Neural progenitor cell (in vitro differentiated cells): Measurements from ENCODE around the gene USP7. TPM values are rescaled to one million over a fixed set of nuclear protein-coding genes. Genes with fewer than 3 reads are reported as not detected.

ENCODE experiments used
- DNase-seq: peaks from one replicate; pipeline ENCODE4 v3.0.0-alpha.2; 2016; ENCODE audit warnings: low spot score
- H2AFZ ChIP-seq: fragments of 200-600 bp; sonication (generic); replicated peaks from 2 replicates; pipeline ENCODE4 v1.6.1; 2016; ENCODE audit warnings: antibody characterized with exemption
- H3F3A ChIP-seq: fragments of 200-600 bp; sonication (generic); 2 replicates; pipeline ENCODE4 v1.6.1; 2016; ENCODE audit warnings: antibody characterized with exemption, low read depth
- H3K27ac ChIP-seq: fragments of 200-600 bp; sonication (generic); 2 replicates; pipeline ENCODE4 v1.5.1; 2016; ENCODE audit warnings: mild to moderate bottlenecking
- H3K27me3 ChIP-seq: fragments of 200-600 bp; sonication (generic); 2 replicates; pipeline ENCODE4 v1.6.1; 2016; ENCODE audit warnings: mild to moderate bottlenecking, moderate library complexity
- H3K36me3 ChIP-seq: fragments of 200-600 bp; sonication (generic); 2 replicates; pipeline ENCODE4 v1.5.1; 2016
- H3K4me1 ChIP-seq: fragments of 200-600 bp; sonication (generic); 2 replicates; pipeline ENCODE4 v1.6.1; 2016; ENCODE audit warnings: mixed run types
- H3K4me2 ChIP-seq: fragments of 200-600 bp; sonication (generic); 2 replicates; pipeline ENCODE4 v1.6.1; 2016
- H3K4me3 ChIP-seq: fragments of 200-600 bp; sonication (generic); 2 replicates; pipeline ENCODE4 v1.5.1; 2016
- H3K79me2 ChIP-seq: fragments of 200-600 bp; sonication (generic); 2 replicates; pipeline ENCODE4 v1.6.1; 2016; ENCODE audit warnings: low read depth
- H3K9ac ChIP-seq: fragments of 200-600 bp; sonication (generic); 2 replicates; pipeline ENCODE4 v1.6.1; 2016
- H3K9me3 ChIP-seq: fragments of 200-600 bp; sonication (generic); 2 replicates; pipeline ENCODE4 v1.5.1; 2016; ENCODE audit warnings: low read depth
- H4K20me1 ChIP-seq: fragments of 200-600 bp; sonication (generic); 2 replicates; pipeline ENCODE4 v1.6.1; 2016; ENCODE audit warnings: low read depth
- H3K27ac Mint-ChIP-seq: 3 replicates; pipeline ENCODE4 v1.8.0; 2021; ENCODE audit warnings: mixed read lengths
- H3K27me3 Mint-ChIP-seq: 2 replicates; pipeline ENCODE4 v1.8.0; 2022; ENCODE audit warnings: low read depth, mild to moderate bottlenecking, inconsistent platforms, moderate library complexity, mixed read lengths; ENCODE audit not compliant: insufficient read depth
- H3K36me3 Mint-ChIP-seq: 3 replicates; pipeline ENCODE4 v1.8.0; 2021; ENCODE audit warnings: mixed read lengths
- H3K4me1 Mint-ChIP-seq: 3 replicates; pipeline ENCODE4 v1.8.0; 2021; ENCODE audit warnings: mixed read lengths
- H3K4me3 Mint-ChIP-seq: 3 replicates; pipeline ENCODE4 v1.8.0; 2021; ENCODE audit warnings: mild to moderate bottlenecking, moderate library complexity, mixed read lengths
- H3K9me3 Mint-ChIP-seq: 3 replicates; pipeline ENCODE4 v1.8.0; 2020; ENCODE audit warnings: mixed read lengths
- CTCF ChIP-seq: fragments of 200-600 bp; sonication (generic); IDR thresholded peaks from 2 replicates; pipeline ENCODE4 v1.5.1; 2017; ENCODE audit warnings: antibody characterized with exemption, mild to moderate bottlenecking
- EZH2 ChIP-seq: fragments of 200-600 bp; sonication (generic); IDR thresholded peaks from 2 replicates; pipeline ENCODE4 v1.6.1; 2017; ENCODE audit warnings: antibody characterized with exemption, mild to moderate bottlenecking, moderate library complexity
- EZH2phosphoT487 ChIP-seq: fragments of 200-600 bp; sonication (generic); IDR thresholded peaks from 2 replicates; pipeline ENCODE4 v1.6.1; 2017; ENCODE audit warnings: antibody characterized with exemption
- total RNA-seq: library from RNA; depleted of rRNA; stranded (reverse); fragments of >200 nt; gene quantifications from 2 replicates; pipeline ENCODE4 v1.2.3, GENCODE V29; 2015; ENCODE audit warnings: low replicate concordance

Gene USP7
- total RNA-seq, 1 donor from 2014 or later, result 90.3 TPM

GRCh38 chr16:8996891-8997290, 33.2 kb upstream of the USP7 start:
- no peak overlapping the region for H3K4me3 Mint-ChIP-seq
- H3K27me3 Mint-ChIP-seq, result peaks cover 14% of the 10 kb centered on the region
- Histone ChIP-seq H3K79me2 (no peaks in the 10 kb centered on the region), H3K27me3 (no peaks in the 10 kb centered on the region), H3K4me2 (no peak overlapping the region), H3K9me3 (no peaks in the 10 kb centered on the region), H3K9ac (no peak overlapping the region), H3K36me3 (no peaks in the 10 kb centered on the region), H3K4me1 (no peaks in the 10 kb centered on the region), H4K20me1 (no peaks in the 10 kb centered on the region), H3K4me3 (no peak overlapping the region), H3F3A (no peaks in the 10 kb centered on the region), H2AFZ (no peak overlapping the region), H3K27ac (no peak overlapping the region)
- peaks cover 2% of the 10 kb centered on the region for H3K4me1 Mint-ChIP-seq
- no peaks in the 10 kb centered on the region for H3K9me3 Mint-ChIP-seq
- no peaks in the 10 kb centered on the region for H3K36me3 Mint-ChIP-seq
- no peak overlapping the region for H3K27ac Mint-ChIP-seq
- DNase-seq, result no peak
- TF ChIP-seq CTCF (no peak), EZH2 (no peak), EZH2phosphoT487 (no peak)

GRCh38 chr16:8990445-8990844, 26.7 kb upstream of the USP7 start:
- no peak overlapping the region for H3K4me3 ChIP-seq
- no peak overlapping the region for H2AFZ ChIP-seq
- TF ChIP-seq CTCF, result no peak
- no peak for TF ChIP-seq EZH2phosphoT487
- TF ChIP-seq EZH2, result no peak
- H3F3A ChIP-seq, result no peaks in the 10 kb centered on the region
- H4K20me1 ChIP-seq, result no peaks in the 10 kb centered on the region
- no peak overlapping the region for H3K4me3 Mint-ChIP-seq
- no peaks in the 10 kb centered on the region for H3K27me3 ChIP-seq
- peaks cover 2% of the 10 kb centered on the region for H3K36me3 Mint-ChIP-seq
- H3K27me3 Mint-ChIP-seq, result peaks cover 15% of the 10 kb centered on the region
- H3K4me2 ChIP-seq, result no peak overlapping the region
- peaks cover 11% of the 10 kb centered on the region for H3K4me1 Mint-ChIP-seq
- H3K4me1 ChIP-seq, result no peaks in the 10 kb centered on the region
- H3K9me3 Mint-ChIP-seq, result no peaks in the 10 kb centered on the region
- no peak overlapping the region for H3K27ac Mint-ChIP-seq
- no peak for DNase-seq
- H3K9ac ChIP-seq, result no peak overlapping the region
- H3K27ac ChIP-seq, result no peak overlapping the region
- H3K36me3 ChIP-seq, result no peaks in the 10 kb centered on the region
- H3K79me2 ChIP-seq, result no peaks in the 10 kb centered on the region
- no peaks in the 10 kb centered on the region for H3K9me3 ChIP-seq

- H3K27me3 Mint-ChIP-seq, result peaks cover 14% of the 10 kb centered on the region
- H3K36me3 Mint-ChIP-seq, result peaks cover 2% of the 10 kb centered on the region
- H3K4me1 Mint-ChIP-seq, result peaks cover 11% of the 10 kb centered on the region
- H3K9ac ChIP-seq, result no peak overlapping the region
- no peak overlapping the region for H3K4me3 ChIP-seq
- H3K79me2 ChIP-seq, result no peaks in the 10 kb centered on the region
- no peaks in the 10 kb centered on the region for H3K36me3 ChIP-seq
- H2AFZ ChIP-seq, result no peak overlapping the region
- H3K27ac ChIP-seq, result no peak overlapping the region
- no peaks in the 10 kb centered on the region for H3K9me3 Mint-ChIP-seq
- H3K4me3 Mint-ChIP-seq, result no peak overlapping the region
- TF ChIP-seq EZH2 (no peak), CTCF (no peak), EZH2phosphoT487 (no peak)
- no peaks in the 10 kb centered on the region for H3K9me3 ChIP-seq
- H4K20me1 ChIP-seq, result no peaks in the 10 kb centered on the region
- no peaks in the 10 kb centered on the region for H3K27me3 ChIP-seq
- DNase-seq, result no peak
- peaks cover 4% of the 10 kb centered on the region for H3F3A ChIP-seq
- H3K27ac Mint-ChIP-seq, result no peak overlapping the region
- no peaks in the 10 kb centered on the region for H3K4me1 ChIP-seq
- no peak overlapping the region for H3K4me2 ChIP-seq
Measured at GRCh38 chr16:8989099-8989878, 25.6 kb upstream of the USP7 start.
